GM11168 (cell line): ENCODE measurements around the gene SESN1.
"Not testable (repeated sequence)": the region's sequence is repeated elsewhere in the genome, so short reads cannot be mapped to it uniquely, and the experiment has no call there.

Experiments used
- in situ Hi-C: fragments of 300-500 bp; cut with MboI; formaldehyde crosslinking; loops from one replicate; pipeline ENCODE4 v1.12.0; 2022; ENCODE audit warnings: low sequenced_read_pairs; ENCODE audit not compliant: unreplicated experiment

Gene SESN1

DNA sequence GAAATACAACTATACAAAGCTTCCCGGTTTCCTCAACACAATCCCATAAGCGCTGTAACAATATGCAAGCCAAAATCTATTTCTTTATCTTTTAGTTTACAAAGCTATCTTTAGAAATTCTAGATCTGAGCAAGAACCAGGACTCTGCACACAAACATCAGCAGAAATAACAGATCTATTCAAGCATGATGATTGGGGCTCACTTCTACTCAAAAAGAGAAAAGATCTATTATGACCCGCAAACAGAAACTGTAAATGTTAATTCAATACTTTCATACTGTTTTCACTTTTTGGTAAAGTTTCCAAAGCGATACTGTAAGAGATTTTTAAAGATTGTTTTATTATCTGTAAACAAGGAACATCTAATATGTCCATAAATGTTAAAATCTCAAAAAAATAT is 86.6 kb downstream of the SESN1 start:
- in situ Hi-C loops: no loop called here

- in situ Hi-C loops: no loop called here
These were observed 87.1 kb downstream of the SESN1 start for GRCh38 chr6:109007521-109007920.

DNA sequence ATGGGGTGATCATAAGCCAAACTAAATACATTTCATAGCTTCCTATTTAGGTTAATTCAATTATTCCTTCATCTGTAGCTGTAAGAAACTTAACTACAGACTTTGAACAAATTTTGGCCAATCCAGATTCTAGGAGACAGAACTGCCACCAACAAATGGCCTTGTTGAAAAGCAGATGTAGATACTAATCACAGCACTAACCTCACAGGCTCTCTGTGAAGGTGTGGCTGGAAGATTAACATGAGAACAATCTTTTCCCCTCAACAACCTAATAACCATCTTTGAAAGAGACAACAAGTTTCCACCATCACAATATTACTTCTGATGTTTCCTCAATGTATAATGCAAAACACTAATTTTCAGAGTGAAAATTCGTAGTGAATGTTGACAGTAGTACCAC is 87.8 kb downstream of the SESN1 start:
- in situ Hi-C loops: no loop called here

- in situ Hi-C loops: no loop called here
These were observed 91.8 kb downstream of the SESN1 start for GRCh38 chr6:109002882-109003281.

DNA sequence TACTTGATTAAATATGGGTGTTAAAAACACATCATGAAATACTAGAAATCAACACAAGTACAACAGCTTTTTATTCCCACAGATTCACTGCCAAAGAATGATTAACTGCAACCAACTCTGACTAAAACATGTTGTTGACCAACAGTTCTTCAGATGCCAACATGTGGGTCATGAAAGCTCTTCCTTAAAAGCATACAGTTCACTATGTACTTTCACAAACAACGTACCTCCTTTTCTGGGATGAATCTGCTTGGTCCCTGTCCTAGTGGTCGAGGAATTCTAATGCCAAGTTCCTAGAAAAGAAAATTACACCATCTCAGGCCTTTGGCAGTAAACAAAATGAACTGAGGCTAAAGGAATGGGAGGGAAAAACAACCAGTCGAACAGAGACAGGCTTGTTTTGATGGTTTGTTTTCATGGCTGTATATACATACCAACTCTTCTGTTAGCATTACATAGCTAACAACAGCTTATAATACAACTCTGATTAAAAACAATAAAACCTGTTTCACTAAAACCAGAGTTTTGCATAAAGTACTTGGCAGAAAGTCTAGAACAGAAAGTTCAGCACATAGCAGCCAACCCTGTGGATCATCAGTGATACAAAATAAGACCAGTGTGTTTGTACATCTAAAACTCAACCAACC is 92.5 kb downstream of the SESN1 start:
- in situ Hi-C loops: no loop called here

DNA sequence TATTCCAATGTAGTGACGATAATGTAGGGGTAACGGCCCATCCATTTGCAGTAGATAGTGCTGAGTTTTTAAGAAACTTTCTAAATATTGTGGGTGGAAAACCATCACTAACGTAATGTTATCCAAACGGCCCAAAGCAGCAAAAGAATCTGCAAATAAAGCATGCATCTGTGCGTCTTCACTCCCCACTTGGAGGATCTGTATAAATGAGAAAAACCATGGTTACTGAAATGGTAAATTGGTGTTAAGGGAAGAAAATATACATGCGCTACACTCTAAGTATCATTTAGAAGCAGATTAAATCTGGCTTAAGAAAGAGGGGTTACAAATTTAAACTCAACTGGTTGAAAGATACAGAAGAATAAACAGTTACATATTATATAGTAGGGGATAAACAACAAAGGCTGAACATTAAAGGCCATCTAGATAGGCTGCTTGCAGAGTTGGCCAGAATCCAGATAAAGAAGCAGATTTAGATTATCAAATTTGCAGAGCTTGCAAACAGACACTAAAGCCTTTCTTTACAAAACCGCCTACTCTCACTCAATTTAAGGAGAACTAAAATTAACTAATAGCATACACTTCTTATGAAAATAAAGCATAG is 93.3 kb downstream of the SESN1 start:
- in situ Hi-C loops: no loop called here

DNA sequence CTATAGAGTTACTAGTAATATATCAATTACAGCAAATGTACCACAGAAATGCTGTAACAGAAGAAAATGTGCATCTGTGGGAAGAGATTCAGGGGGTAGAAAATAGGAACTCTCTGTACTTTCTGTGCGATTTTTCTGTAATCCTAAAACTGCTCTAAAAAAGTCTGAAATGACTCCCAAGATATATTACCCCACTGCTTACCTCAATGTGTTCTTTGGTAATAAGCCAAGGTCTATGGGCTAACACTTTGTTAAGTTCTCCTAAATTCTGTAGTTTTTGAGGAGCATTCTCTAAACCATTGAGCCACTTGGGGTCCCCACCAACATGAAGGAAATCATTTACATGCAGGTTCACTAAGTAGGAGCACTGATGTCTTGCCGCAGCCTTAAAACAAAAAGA is 94.4 kb downstream of the SESN1 start:
- in situ Hi-C loops: no loop called here

DNA sequence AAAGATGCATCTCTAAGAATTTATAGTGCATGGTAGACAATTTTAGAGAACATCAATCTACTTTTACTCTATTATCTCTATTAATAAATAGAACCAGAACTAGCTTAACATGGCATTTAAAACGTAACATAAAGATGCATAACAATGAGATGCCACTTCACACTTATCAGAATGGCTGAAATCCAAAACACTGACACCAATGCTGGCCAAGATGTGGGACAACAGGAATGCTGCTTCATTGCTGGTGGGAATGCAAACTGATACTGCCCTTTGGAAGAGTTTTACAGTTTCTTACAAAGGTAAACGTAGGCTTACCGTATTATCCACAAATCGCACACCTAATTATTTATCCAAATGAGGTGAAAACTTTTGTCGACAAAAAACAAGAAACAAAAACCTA is 95.2 kb downstream of the SESN1 start:
- in situ Hi-C loops: no loop called here

- in situ Hi-C loops: no loop called here
These were observed 96.2 kb downstream of the SESN1 start for GRCh38 chr6:108998485-108998884.

DNA sequence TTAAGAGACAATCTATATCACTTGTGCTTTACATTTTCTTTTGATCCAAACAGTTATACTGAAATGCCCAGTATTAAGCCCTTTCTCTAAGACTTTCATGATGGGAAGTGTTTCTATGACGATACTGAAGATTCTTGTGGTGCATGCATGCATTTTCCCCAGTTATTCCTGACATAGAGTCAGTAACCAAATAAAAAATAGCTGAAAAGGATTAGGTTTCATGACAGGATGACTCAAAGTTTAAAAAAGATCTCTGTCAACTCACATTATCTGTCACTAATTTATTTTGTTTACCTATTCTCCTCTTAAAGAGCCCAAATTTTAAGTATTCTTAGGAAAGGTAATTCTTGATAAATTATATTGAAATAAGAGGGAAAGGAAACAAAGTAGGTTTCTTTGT is 98.4 kb downstream of the SESN1 start:
- in situ Hi-C loops: no loop called here

DNA sequence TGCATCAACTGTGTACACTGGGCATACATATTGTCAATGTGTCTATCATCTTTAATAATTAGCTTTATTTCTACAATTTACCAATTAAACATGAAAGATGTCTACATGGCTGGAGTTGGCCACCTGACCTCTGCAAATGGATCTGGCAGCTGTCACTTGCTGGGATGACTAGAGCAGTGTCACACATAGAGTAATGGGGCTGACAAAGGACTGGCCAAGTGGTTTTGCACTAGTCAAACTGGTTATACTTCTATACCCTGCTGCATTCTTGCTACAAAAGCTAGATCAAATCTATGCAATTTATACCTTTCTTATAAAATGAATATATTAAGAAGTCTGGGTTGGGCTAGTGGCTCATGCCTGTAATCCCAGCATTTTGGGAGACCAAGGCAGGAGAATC is 99.3 kb downstream of the SESN1 start:
- in situ Hi-C loops: no loop called here

GRCh38 chr6:108993876-108994275 is 100.8 kb downstream of the SESN1 start:
- in situ Hi-C loops: no loop called here

DNA sequence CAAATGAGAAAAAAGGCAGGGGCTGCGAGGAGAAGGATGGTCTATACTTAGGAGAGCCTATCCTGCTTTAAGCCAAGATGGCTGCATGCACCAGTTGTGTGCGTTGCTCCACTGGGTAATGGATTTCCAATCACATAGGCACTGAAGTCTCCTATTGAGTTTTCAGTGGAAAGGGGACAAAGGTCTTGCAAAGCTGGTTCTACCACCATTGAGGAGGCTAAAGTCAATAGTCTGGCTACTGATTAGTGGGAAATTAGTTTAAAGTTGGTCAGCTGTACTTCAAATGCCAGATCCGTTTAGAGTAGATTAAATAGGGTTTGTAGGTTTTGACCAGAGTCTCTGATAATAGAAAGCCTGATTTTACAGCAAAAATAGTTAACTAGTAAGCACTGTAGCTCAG is 104.9 kb downstream of the SESN1 start:
- in situ Hi-C loops: no loop called here

GRCh38 chr6:108988765-108989164 is 105.9 kb downstream of the SESN1 start:
- in situ Hi-C loops: no loop called here

DNA sequence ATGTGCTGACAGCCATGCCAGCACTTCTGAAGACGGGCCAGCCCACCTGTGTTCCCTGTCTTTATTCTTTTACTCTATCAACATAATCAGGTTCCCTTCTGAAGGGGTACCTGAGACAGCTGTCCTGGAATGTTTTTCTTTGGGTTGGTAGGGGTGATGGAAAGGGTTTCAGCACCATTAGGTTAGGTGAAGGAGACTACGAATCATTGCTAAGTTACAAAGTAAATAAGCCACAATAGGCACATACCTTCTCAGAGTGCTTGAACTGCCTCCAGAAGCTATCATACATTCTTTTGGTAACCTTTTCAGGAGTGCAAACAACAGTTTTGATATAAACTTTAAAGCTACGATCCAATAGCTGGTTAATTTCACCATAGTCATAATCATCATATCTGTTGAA is 106.3 kb downstream of the SESN1 start:
- in situ Hi-C loops: no loop called here

- in situ Hi-C loops: no loop called here
These were observed 107.5 kb downstream of the SESN1 start for GRCh38 chr6:108987156-108987555.

GRCh38 chr6:108985301-108985700 is 109.3 kb downstream of the SESN1 start:
- in situ Hi-C loops: no loop called here

DNA sequence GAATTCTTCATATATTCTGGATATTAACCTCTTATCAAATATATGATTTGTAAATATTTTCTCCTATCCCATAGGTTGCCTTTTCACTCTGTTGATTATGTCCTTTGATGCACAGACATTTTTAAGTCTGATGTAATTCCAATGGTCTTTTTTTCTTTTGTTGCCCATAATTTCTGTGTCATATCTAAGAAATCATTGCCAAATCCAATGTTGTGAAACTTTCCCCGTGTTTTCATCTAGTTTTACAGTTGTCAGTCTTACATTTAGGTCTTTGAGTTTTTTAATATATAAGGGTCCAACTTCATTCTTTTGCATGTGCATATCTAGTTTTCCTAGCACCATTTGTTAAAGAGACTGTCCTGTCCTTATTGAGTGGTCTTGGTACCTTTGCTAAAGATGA is 111.5 kb downstream of the SESN1 start:
- in situ Hi-C loops: no loop called here

DNA sequence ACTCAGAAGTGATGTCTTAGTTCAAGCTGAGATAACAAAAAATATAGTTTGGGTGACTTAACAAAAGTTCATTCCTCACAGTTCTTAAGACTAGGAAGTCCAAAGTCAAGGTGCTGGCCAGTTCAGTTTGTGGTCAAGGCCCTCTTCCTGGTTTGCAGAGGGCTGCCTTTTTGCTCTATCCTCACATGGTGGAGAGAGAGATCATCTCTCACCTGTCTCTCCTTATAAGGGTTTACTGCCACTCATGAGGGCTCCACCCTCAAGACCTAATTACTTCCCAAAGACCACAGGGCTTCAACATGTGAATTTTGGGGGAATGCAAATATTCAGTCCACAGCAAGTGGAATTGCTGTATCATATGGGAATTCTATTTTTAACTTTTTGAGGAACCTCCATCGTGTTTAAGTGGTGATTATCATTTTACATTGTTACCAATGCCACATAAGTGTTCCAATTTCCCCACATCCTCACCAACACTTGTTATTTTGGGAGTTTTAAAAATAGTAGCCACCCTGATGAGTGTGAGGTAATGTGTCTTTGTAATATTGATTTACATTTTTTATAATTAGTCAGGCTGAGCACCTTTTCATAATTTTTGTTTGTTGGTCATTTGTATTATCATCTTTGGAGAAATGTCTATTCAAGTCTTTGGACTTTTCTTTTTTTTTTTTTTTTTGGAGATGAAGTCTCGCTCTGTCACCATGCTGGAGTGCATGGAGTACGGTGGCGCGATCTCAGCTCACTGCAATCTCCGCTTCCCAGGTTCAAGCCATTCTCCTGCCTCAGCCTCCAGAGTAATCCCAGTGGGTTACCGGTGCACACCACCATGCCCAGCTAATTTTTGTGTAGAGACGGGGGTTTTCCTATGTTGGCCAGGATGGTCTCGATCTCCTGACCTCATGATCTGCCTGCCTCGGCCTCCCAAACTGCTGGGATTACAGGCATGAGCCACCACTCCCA is 112.2 kb downstream of the SESN1 start:
- in situ Hi-C loops: no loop called here

GRCh38 chr6:108978638-108979037 is 116.0 kb downstream of the SESN1 start:
- in situ Hi-C loops: not testable (repeated sequence)

DNA sequence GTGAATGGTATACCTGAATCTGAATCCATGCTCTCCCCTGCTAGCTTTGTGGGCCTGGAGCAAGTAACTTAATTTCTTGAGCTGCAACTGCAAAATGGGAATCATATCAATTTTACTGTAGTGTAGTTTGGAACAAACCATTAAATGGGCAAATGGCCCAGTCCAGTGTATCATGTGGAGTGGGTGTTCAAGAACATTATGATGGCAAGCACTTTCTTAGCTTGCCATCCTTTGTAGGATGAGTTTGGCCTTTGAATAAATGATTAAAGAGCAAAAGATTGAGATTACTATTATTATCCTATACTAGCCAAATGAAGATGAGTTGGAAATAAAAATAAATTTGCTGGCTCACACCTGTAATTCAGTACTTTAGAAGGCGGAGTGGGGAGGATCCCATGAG is 120.4 kb downstream of the SESN1 start:
- in situ Hi-C loops: no loop called here
